ENCODE data around the gene MPHOSPH9. TPM values are rescaled to one million over a fixed set of nuclear protein-coding genes. Genes with fewer than 3 reads are reported as not detected.
"Not testable (repeated sequence)": the region's sequence is repeated elsewhere in the genome, so short reads cannot be mapped to it uniquely, and the experiment has no call there.

Gene MPHOSPH9
- total RNA-seq, 2 experiments from 2014 or later: 94.0 to 128 TPM

- Mint-ChIP-seq H3K36me3 (ENCODE audit: low read depth) (peaks cover 34% of the 10 kb centered on the region), H3K27me3 (no peaks in the 10 kb centered on the region)
- intact Hi-C loops (cut with DNase I, micrococcal nuclease): no loop called here
Measured at GRCh38 chr12:123227581-123228258, 5.2 kb downstream of the MPHOSPH9 start.

DNA sequence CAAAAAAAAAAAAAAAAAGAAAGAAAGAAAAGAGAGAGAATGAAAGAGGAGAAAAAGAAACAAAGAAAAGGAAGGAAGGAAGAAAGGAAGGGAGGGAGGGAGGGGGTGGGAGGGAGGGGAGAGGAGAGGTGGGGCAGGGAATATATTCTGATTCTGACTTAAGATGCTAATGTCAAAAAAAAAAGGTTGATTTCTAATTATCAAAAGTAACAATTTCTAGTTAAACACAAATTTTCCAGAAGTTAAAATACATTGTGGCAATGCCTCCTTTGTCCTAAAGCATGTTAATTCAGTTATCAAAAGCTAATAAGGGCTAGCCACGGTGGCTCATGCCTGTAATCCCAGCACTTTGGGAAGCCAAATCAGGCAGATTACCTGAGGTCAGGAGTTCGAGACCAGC, 7.5 kb downstream of the MPHOSPH9 start:
- POLR2A ChIA-PET: no interaction called here
- peaks cover 48% of the 10 kb centered on the region for H3K4me1 Mint-ChIP-seq

More at GRCh38 chr12:123227581-123228258, 5.2 kb downstream of the MPHOSPH9 start:
- Mint-ChIP-seq H3K27ac (peak overlapping the region; percentile 24), H3K9me3 (ENCODE audit: low read depth) (no peaks in the 10 kb centered on the region), H3K4me3 (no peak overlapping the region), H3K4me1 (peaks cover 54% of the 10 kb centered on the region)
- CTCF ChIA-PET: interaction anchor here (0.6 to 2.7 kb wide), 4 partner anchors 10 to 191 kb away, joined by 3 to 20 read pairs (median 4); no protein-coding TSS in a partner anchor
- POLR2A ChIA-PET: interaction anchor here (0.5 kb wide), 1 partner anchor 25 kb away, joined by 3 read pairs; no protein-coding TSS in a partner anchor
- DNase-seq (no peak), ATAC-seq (no peak)

DNA sequence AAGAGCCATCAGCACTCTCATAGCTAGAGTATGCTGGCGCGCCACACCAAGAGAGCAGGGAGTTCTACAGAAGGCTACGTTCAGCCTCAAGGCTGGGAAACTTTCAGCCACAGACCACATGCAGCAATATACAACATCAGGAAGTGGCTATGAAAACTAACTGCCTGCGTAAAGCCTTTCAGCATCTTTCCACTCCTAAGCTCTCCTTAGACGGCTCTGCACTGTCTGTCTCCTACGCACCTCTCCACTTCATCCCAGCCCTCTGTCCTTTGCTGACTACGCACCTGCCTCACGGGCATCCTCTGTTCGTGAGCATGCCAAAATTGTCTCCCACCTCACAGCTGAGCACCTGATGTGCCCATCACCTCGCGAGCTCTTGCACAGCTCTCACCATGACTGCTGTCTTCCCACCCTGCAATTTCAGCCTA, 9.7 kb downstream of the MPHOSPH9 start:
- DNase-seq: peak; percentile 78
- POLR2A ChIA-PET: interaction anchor here (0.5 to 2.9 kb wide), 5 partner anchors 10 to 55 kb away, joined by 4 to 40 read pairs (median 4); partner anchors contain the start of genes MPHOSPH9 and MTRFR
- peak; percentile 89 for ATAC-seq
- Mint-ChIP-seq H3K4me3 (peak overlapping the region; percentile 16), H3K36me3 (ENCODE audit: low read depth) (peaks cover 50% of the 10 kb centered on the region), H3K9me3 (ENCODE audit: low read depth) (no peaks in the 10 kb centered on the region), H3K4me1 (peaks cover 29% of the 10 kb centered on the region), H3K27me3 (no peaks in the 10 kb centered on the region), H3K27ac (peak overlapping the region; percentile 77)
- intact Hi-C loops (cut with DNase I, micrococcal nuclease): loop anchor here in 1 of 2 experiments (1.0 kb wide), 1 partner anchor 10 kb away; the partner anchor contains the start of genes MPHOSPH9 and MTRFR
- CTCF ChIA-PET: interaction anchor here (0.6 to 4.8 kb wide), 7 partner anchors 9 to 391 kb away, joined by 3 to 42 read pairs (median 5); partner anchors contain the start of genes MPHOSPH9 and MTRFR

More for the DNA sequence above, 7.5 kb downstream of the MPHOSPH9 start:
- DNase-seq: no peak
- ATAC-seq: no peak
- no peak overlapping the region for H3K27ac Mint-ChIP-seq
- H3K4me3 Mint-ChIP-seq: no peak overlapping the region
- CTCF ChIA-PET: interaction anchor here (0.6 to 4.8 kb wide), 4 partner anchors 9 to 103 kb away, joined by 3 to 42 read pairs (median 5); no protein-coding TSS in a partner anchor
- no peaks in the 10 kb centered on the region for H3K9me3 Mint-ChIP-seq (ENCODE audit: low read depth)
- intact Hi-C loops (cut with DNase I, micrococcal nuclease): no loop called here
- H3K36me3 Mint-ChIP-seq (ENCODE audit: low read depth): peaks cover 48% of the 10 kb centered on the region
- no peaks in the 10 kb centered on the region for H3K27me3 Mint-ChIP-seq

GRCh38 chr12:123207815-123208214, 25.1 kb downstream of the MPHOSPH9 start:
- ATAC-seq; H3K27ac Mint-ChIP-seq; H3K9me3 Mint-ChIP-seq (ENCODE audit: low read depth); DNase-seq; intact Hi-C loops (cut with DNase I, micrococcal nuclease); H3K4me3 Mint-ChIP-seq; H3K27me3 Mint-ChIP-seq; H3K4me1 Mint-ChIP-seq: not testable (repeated sequence)
- POLR2A ChIA-PET: interaction anchor here (0.6 kb wide), 1 partner anchor 693 kb away, joined by 6 read pairs; no protein-coding TSS in a partner anchor
- CTCF ChIA-PET: interaction anchor here (1.2 kb wide), 1 partner anchor 24 kb away, joined by 3 read pairs; no protein-coding TSS in a partner anchor
- peaks cover 38% of the 10 kb centered on the region for H3K36me3 Mint-ChIP-seq (ENCODE audit: low read depth)

DNA sequence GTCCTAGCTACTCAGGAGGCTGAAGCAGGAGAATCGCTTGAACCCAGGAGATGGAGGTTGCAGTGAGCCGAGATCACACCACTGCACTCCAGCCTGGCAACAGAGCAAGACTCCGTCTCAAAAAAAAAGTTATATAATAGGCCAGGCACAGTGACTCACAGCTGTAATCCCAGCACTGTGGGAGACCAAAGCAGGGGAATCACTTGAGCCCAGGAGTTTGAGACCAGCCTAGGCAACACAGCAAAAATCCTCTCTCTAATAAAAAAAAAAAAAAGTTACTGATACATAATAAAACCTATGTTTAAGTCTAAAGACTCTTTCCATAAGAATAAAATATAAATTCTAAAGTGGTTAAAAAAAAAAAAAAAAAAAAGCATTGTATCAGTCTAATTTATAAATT, 26.1 kb downstream of the MPHOSPH9 start:
- DNase-seq; POLR2A ChIA-PET; H3K27me3 Mint-ChIP-seq; intact Hi-C loops (cut with DNase I, micrococcal nuclease); H3K9me3 Mint-ChIP-seq (ENCODE audit: low read depth); H3K27ac Mint-ChIP-seq; ATAC-seq; H3K4me3 Mint-ChIP-seq; H3K4me1 Mint-ChIP-seq: not testable (repeated sequence)
- peaks cover 41% of the 10 kb centered on the region for H3K36me3 Mint-ChIP-seq (ENCODE audit: low read depth)
- CTCF ChIA-PET: interaction anchor here (0.6 kb wide), 1 partner anchor 1258 kb away, joined by 3 read pairs; no protein-coding TSS in a partner anchor

DNA sequence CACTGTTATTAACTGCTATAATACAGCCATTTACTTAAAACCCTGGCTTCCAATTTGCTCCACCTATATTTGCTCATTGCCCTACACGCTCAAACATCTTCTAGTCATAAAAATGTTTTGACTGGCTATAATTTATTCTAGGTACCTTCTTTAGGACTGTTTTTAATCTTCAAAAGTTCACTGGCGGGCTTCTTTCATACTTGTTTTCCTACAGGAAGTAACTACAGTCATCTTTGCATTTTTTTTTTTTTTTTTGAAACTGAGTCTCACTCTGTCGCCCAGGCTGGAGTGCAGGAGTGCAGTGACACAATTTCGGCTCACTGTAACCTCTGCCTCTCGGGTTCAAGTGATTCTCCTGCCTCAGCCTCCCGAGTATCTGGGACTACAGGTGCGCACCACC, 32.5 kb downstream of the MPHOSPH9 start:
- ATAC-seq (peak; percentile 90), DNase-seq (peak; percentile 29)
- ChIA-PET POLR2A (interaction anchor here (0.6 kb wide), 2 partner anchors 32 to 224 kb away, joined by 4 to 5 read pairs; no protein-coding TSS in a partner anchor), CTCF (interaction anchor here (0.6 to 1.2 kb wide), 4 partner anchors 9 to 169 kb away, joined by 3 to 6 read pairs (median 4); no protein-coding TSS in a partner anchor)
- H3K27me3 Mint-ChIP-seq: no peaks in the 10 kb centered on the region
- H3K4me3 Mint-ChIP-seq: no peak overlapping the region
- H3K9me3 Mint-ChIP-seq (ENCODE audit: low read depth): no peaks in the 10 kb centered on the region
- peak overlapping the region; percentile 72 for H3K27ac Mint-ChIP-seq
- H3K36me3 Mint-ChIP-seq (ENCODE audit: low read depth): peaks cover 45% of the 10 kb centered on the region
- intact Hi-C loops (cut with DNase I, micrococcal nuclease): no loop called here
- peaks cover 17% of the 10 kb centered on the region for H3K4me1 Mint-ChIP-seq

- CTCF ChIA-PET: interaction anchor here (0.6 to 1.2 kb wide), 5 partner anchors 8 to 168 kb away, joined by 3 to 6 read pairs (median 3); no protein-coding TSS in a partner anchor
- intact Hi-C loops (cut with DNase I, micrococcal nuclease): no loop called here
- Mint-ChIP-seq H3K4me1 (peaks cover 17% of the 10 kb centered on the region), H3K9me3 (ENCODE audit: low read depth) (no peaks in the 10 kb centered on the region), H3K4me3 (no peak overlapping the region), H3K36me3 (ENCODE audit: low read depth) (peaks cover 43% of the 10 kb centered on the region), H3K27me3 (no peaks in the 10 kb centered on the region), H3K27ac (peak overlapping the region; percentile 72)
- ATAC-seq: no peak
- POLR2A ChIA-PET: interaction anchor here (0.6 kb wide), 3 partner anchors 31 to 223 kb away, joined by 3 to 5 read pairs (median 4); no protein-coding TSS in a partner anchor
- DNase-seq: no peak
Measured at GRCh38 chr12:123199936-123200335, 33.0 kb downstream of the MPHOSPH9 start.

DNA sequence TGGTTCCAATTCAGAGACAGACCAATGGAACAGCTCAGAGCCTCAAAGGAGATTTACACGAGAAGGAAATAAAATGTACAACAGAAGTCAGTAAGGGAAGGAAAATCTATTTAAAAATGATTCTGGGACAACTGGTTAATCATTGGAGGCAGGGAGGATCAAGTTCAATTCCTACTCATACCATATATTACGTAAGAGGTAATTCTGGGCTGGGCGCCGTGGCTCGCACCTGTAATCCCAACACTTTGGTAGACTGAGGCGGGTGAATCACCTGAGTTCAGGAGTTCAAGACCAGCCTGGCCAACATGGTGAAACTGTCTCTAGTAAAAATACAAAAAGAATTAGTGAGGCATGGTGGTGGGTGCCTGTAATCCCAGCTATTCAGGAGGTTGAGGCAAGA, 45.3 kb downstream of the MPHOSPH9 start:
- Mint-ChIP-seq H3K4me3 (no peak overlapping the region), H3K36me3 (ENCODE audit: low read depth) (peaks cover 45% of the 10 kb centered on the region), H3K9me3 (ENCODE audit: low read depth) (no peaks in the 10 kb centered on the region), H3K27me3 (no peaks in the 10 kb centered on the region), H3K4me1 (no peaks in the 10 kb centered on the region), H3K27ac (peak overlapping the region; percentile 3)
- intact Hi-C loops (cut with DNase I, micrococcal nuclease): no loop called here
- ATAC-seq (no peak), DNase-seq (no peak)
- ChIA-PET CTCF (interaction anchor here (0.5 to 2.7 kb wide), 3 partner anchors 14 to 50 kb away, joined by 3 to 8 read pairs (median 3); no protein-coding TSS in a partner anchor), POLR2A (no interaction called here)

- Mint-ChIP-seq H3K36me3 (ENCODE audit: low read depth) (peaks cover 39% of the 10 kb centered on the region), H3K27ac (no peak overlapping the region), H3K4me3 (no peak overlapping the region), H3K27me3 (no peaks in the 10 kb centered on the region), H3K9me3 (ENCODE audit: low read depth) (no peaks in the 10 kb centered on the region), H3K4me1 (no peaks in the 10 kb centered on the region)
- intact Hi-C loops (cut with DNase I, micrococcal nuclease): no loop called here
- POLR2A ChIA-PET: interaction anchor here (0.8 kb wide), 1 partner anchor 11 kb away, joined by 5 read pairs; no protein-coding TSS in a partner anchor
- DNase-seq (no peak), ATAC-seq (no peak)
- CTCF ChIA-PET: interaction anchor here (0.6 to 0.7 kb wide), 2 partner anchors 25 to 1213 kb away, joined by 3 to 4 read pairs; no protein-coding TSS in a partner anchor
Measured at GRCh38 chr12:123180171-123180570, 52.8 kb downstream of the MPHOSPH9 start.

DNA sequence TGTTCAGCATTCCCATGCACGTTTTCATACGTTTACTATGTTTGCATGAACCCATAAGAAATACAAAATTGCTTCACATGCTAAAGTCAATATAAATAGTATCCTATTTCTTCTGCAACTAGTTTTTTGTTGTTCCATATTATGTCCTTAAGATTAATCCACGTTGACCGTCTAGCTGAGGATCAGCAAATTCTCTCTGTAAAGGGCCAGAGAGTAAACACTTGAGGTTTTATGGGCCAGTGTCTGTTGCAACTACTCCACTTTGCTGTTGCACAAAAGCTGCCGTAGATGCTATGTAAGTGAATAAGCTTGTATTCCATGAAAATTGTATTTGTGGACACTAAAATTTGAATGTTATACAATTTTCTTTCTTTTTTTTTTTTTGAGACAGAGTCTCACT, 61.0 kb downstream of the MPHOSPH9 start:
- Mint-ChIP-seq H3K27ac (no peak overlapping the region), H3K36me3 (ENCODE audit: low read depth) (peaks cover 37% of the 10 kb centered on the region), H3K9me3 (ENCODE audit: low read depth) (no peaks in the 10 kb centered on the region), H3K4me3 (no peak overlapping the region), H3K4me1 (peaks cover 7% of the 10 kb centered on the region), H3K27me3 (no peaks in the 10 kb centered on the region)
- ChIA-PET CTCF (interaction anchor here (0.6 to 1.6 kb wide), 2 partner anchors 24 to 129 kb away, joined by 3 to 5 read pairs; no protein-coding TSS in a partner anchor), POLR2A (interaction anchor here (0.7 kb wide), 1 partner anchor 51 kb away, joined by 3 read pairs; no protein-coding TSS in a partner anchor)
- intact Hi-C loops (cut with DNase I, micrococcal nuclease): no loop called here
- no peak for DNase-seq
- ATAC-seq: no peak

DNA sequence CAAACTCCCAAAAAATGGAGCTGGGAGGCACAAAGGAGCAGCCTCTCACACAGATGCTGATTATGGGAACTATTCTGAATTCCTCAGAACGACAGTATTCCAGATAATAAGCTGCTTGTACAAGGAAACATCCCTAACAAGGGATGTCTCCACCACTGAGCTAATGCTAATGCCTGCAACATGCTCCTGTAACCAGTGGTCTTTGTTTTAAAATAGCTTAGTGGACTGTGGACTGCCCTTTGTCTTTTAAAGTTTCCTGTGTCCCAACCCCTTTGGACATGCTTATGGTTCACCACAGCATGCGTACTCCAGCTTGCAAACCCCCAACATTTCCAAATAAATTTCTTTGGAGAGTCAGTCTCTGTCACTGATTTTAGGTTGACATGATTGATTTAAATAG, 65.6 kb downstream of the MPHOSPH9 start:
- POLR2A ChIA-PET: no interaction called here
- ATAC-seq: no peak
- CTCF ChIA-PET: interaction anchor here (1.3 kb wide), 1 partner anchor 125 kb away, joined by 4 read pairs; no protein-coding TSS in a partner anchor
- peaks cover 9% of the 10 kb centered on the region for H3K4me1 Mint-ChIP-seq
- DNase-seq: no peak
- H3K27me3 Mint-ChIP-seq: no peaks in the 10 kb centered on the region
- intact Hi-C loops (cut with DNase I, micrococcal nuclease): no loop called here
- H3K36me3 Mint-ChIP-seq (ENCODE audit: low read depth): peaks cover 35% of the 10 kb centered on the region
- H3K27ac Mint-ChIP-seq: no peak overlapping the region
- H3K9me3 Mint-ChIP-seq (ENCODE audit: low read depth): no peaks in the 10 kb centered on the region
- H3K4me3 Mint-ChIP-seq: no peak overlapping the region
